ENCODE measurements around the gene CARM1. TPM values are rescaled to one million over a fixed set of nuclear protein-coding genes. Genes with fewer than 3 reads are reported as not detected.
"Not testable (repeated sequence)": the region's sequence is repeated elsewhere in the genome, so short reads cannot be mapped to it uniquely, and the experiment has no call there.

CARM1 gene
- total RNA-seq, 1 experiment from 2014 or later, result 24.2 TPM

DNA sequence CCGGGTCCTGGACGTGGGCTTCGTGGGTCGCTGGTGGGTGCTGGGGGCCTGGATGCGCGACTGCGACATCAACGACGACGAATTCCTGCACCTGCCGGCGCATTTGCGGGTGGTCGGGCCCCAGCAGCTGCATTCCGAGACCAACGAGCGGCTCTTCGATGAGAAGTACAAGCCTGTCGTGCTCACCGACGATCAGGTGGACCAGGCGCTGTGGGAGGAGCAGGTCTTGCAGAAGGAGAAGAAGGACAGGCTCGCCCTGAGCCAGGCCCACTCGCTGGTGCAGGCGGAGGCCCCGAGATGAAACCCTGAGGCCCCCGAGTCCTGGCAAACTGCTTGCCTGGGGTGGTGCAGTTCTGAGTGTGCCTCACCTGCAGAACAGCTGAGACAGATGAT, 58.0 kb downstream of the CARM1 start:
- H3K27me3 ChIP-seq (replicated peaks), result no peaks in the 10 kb centered on the region
- peak in 1 of 2 experiments; percentile 46 for DNase-seq (ENCODE audit: low read depth in 1 of 2, low spot score in 2 of 2)
- peak overlapping the region; percentile 85 for H3K4me3 ChIP-seq
- no peaks in the 10 kb centered on the region for H3K9me3 ChIP-seq (replicated peaks)
- H3K36me3 ChIP-seq, result peaks cover 60% of the 10 kb centered on the region
- H3K4me1 ChIP-seq (replicated peaks), result peaks cover 15% of the 10 kb centered on the region
- no peak overlapping the region; the same call in 1 of the 2 replicates for H3K27ac ChIP-seq

DNA sequence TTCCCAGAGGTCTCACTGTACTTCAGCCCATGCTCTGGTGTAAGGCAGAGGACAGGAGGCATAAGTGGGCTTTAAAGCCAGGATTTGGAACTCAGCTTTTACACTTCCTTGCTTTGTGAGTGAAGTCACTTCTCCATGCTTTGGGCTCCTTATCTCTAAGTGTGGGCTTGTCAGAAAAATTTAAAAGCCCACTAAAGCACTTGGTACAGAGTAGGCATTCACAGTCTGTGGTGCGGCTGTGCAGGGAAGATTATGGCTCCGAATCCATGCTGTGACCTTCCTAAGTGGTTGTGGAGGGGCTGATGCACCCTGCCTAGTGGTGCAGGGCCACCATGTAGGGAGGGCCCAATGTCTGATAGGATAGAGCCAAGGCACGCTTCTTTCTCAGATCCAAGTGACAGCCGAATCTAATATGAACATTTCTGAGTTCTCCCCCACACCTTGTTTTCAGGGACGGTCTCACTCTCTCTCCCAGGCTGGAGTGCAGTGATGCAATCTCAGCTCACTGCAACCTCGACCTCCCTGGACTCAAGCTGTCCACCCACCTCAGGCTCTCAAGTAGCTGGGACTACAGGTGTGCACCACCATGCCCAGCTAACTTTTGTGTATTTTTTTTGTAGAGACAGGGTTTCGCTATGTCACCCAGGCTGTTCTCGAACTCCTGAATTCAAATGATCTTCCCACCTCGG, 64.2 kb downstream of the CARM1 start:
- Histone ChIP-seq H3K9me3 (replicated peaks) (no peaks in the 10 kb centered on the region), H3K36me3 (peaks cover 26% of the 10 kb centered on the region), H3K27ac (no peak overlapping the region), H3K4me1 (replicated peaks) (peaks cover 7% of the 10 kb centered on the region), H3K4me3 (no peak overlapping the region), H3K27me3 (replicated peaks) (no peaks in the 10 kb centered on the region)
- DNase-seq (ENCODE audit: low read depth in 1 of 2, low spot score in 2 of 2), result no peak

DNA sequence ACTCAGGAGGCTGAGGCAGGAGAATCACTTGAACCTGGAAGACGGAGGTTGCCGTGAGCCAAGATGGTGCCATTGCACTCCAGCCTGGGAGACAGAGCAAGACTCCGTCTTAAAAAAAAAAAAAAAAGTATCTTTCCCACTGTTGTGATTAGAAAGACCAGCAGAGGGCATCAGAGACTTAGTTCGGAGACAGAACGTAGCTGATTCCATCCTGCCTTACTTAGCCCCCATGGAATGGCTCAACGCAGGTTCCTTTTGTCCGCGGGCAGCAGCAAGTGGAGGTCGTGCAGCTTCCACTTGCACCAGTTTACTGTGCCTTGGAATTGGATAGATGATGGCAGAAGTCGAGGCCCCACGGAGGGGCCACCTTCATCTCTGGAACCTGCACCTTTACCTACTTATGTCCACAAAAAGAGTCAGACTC, 65.3 kb downstream of the CARM1 start:
- Histone ChIP-seq H3K27ac (no peak overlapping the region), H3K4me1 (replicated peaks) (peaks cover 7% of the 10 kb centered on the region), H3K36me3 (peaks cover 19% of the 10 kb centered on the region), H3K4me3 (no peak overlapping the region), H3K9me3 (replicated peaks) (no peaks in the 10 kb centered on the region), H3K27me3 (replicated peaks) (no peaks in the 10 kb centered on the region)
- peak in 1 of 2 experiments; percentile 70 for DNase-seq (ENCODE audit: low read depth in 1 of 2, low spot score in 2 of 2)

DNA sequence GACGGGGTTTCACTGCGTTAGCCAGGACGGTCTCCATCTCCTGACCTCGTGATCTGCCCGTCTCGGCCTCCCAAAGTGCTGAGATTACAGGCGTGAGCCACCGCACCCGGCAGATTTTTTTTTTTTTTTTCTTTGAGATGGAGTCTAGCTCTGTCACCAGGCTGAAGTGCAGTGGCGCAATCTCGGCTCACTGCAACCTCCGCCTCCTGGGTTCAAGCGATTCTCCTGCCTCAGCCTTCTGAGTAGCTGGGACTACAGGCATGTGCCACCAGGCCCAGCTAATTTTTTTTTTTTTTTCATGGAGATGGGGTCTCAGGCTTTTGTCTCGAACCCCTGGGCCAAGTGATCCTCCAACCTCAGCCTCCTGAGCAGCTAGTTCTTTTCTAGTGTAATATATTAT, 70.3 kb downstream of the CARM1 start:
- not testable (repeated sequence) for H3K9me3 ChIP-seq (replicated peaks); H3K27me3 ChIP-seq (replicated peaks); DNase-seq (ENCODE audit: low read depth in 1 of 2, low spot score in 2 of 2); H3K36me3 ChIP-seq; H3K4me3 ChIP-seq; H3K4me1 ChIP-seq (replicated peaks); H3K27ac ChIP-seq

DNA sequence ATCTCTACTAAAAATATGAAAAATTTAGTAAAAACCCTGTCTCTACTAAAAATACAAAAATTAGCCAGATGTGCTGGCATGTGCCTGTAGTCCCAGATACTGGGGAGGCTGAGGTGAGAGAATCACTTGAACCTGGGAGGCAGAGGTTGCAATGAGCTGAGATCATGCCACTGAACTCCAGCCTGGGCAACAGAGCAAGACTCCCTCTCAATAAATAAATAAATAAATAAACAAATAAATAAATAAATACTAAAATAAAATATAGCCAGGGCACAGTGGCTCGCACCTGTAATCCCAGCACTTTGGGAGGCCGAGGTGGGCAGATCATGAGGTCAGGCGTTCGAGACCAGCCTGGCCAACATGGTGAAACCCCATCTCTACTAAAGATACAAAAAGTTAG, 72.1 kb downstream of the CARM1 start:
- H3K4me3 ChIP-seq; H3K9me3 ChIP-seq (replicated peaks); H3K36me3 ChIP-seq; DNase-seq (ENCODE audit: low read depth in 1 of 2, low spot score in 2 of 2); H3K27me3 ChIP-seq (replicated peaks); H3K27ac ChIP-seq: not testable (repeated sequence)
- H3K4me1 ChIP-seq (replicated peaks), result peaks cover 19% of the 10 kb centered on the region

DNA sequence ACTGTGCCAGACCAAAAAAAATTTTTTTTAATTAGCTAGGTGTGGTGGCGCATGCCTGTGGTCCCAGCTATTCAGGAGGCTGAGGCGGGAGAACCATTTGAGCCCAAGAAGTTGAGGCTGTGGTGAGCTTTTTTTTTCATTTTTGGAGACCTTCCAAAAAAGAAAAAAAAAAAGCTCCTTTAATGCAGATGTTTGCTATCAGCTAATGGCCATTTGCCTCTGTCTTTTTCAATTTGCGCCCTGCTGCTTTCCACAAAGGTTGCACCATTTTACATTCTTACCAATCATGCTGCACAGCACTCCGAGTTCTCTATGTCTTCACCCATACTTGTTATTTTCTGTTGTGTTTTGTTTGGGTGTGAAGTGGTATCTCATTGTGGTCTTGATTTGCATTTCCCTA, 73.9 kb downstream of the CARM1 start:
- no peaks in the 10 kb centered on the region for H3K27me3 ChIP-seq (replicated peaks)
- H3K4me1 ChIP-seq (replicated peaks), result peaks cover 12% of the 10 kb centered on the region
- no peak for DNase-seq (ENCODE audit: low read depth in 1 of 2, low spot score in 2 of 2)
- no peaks in the 10 kb centered on the region for H3K36me3 ChIP-seq
- H3K27ac ChIP-seq, result no peak overlapping the region
- no peaks in the 10 kb centered on the region for H3K9me3 ChIP-seq (replicated peaks)
- H3K4me3 ChIP-seq, result no peak overlapping the region

DNA sequence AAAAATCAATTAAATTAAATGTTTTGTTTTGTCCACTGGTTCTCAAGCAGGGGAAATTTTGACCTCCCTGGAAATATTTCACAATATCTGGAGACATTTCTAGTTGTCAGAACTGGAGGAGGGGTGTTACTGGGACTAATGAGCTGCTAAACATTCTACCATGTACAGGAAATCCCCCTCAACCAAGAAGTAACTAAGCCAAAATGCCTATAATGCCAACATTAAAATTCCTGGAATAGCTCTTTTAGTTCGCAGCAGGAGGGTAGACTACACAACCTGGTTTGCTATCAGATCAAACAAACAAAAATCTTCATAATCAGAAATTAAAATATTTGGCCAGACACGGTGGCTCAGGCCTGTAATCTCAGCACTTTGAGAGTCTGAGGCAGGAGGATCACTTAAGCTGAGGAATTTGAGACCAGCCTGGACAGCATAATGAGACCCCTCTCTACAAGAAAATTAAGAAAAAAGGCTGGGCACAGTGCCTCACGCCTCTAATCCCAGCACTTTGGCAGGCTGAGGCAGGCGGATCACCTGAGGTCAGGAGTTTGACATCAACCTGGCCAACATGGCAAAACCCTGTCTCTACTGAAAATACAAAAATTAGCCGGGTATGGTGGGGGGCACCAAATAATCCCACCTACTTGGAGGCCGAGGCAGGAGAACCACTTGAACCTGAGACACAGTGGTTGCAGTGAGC, 75.8 kb downstream of the CARM1 start:
- H3K9me3 ChIP-seq (replicated peaks), result no peaks in the 10 kb centered on the region
- peak overlapping the region; percentile 14; the same call in 1 of the 2 replicates for H3K27ac ChIP-seq
- H3K4me3 ChIP-seq, result no peak overlapping the region
- H3K4me1 ChIP-seq (replicated peaks), result peaks cover 12% of the 10 kb centered on the region
- no peaks in the 10 kb centered on the region for H3K27me3 ChIP-seq (replicated peaks)
- peak in 1 of 2 experiments; percentile 72 for DNase-seq (ENCODE audit: low read depth in 1 of 2, low spot score in 2 of 2)
- no peaks in the 10 kb centered on the region for H3K36me3 ChIP-seq

DNA sequence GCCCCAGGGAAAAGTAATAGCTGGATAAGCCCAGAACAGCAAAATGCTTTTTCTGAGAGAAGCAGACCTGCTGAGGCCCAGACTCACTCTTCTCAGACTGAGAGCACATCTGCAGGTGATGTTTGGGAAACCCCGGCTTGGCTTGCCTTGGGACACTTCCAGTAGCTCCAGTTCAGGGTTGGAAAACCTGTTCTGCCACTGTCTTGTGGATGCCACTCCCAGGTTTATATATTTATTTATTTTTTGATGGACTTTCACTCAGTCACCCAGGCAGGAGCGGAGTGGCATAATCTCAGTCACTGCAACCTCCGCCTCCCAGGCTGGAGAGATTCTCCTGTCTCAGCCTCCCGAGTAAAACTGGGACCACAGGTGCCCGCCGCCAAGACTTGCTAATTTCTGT, 81.5 kb downstream of the CARM1 start:
- H3K4me3 ChIP-seq, result no peak overlapping the region
- DNase-seq (ENCODE audit: low read depth in 1 of 2, low spot score in 2 of 2), result no peak
- no peak overlapping the region for H3K27ac ChIP-seq
- peaks cover 18% of the 10 kb centered on the region for H3K4me1 ChIP-seq (replicated peaks)
- H3K27me3 ChIP-seq (replicated peaks), result no peaks in the 10 kb centered on the region
- no peaks in the 10 kb centered on the region; the same call in 1 of the 2 replicates for H3K9me3 ChIP-seq (replicated peaks)
- no peaks in the 10 kb centered on the region for H3K36me3 ChIP-seq

DNA sequence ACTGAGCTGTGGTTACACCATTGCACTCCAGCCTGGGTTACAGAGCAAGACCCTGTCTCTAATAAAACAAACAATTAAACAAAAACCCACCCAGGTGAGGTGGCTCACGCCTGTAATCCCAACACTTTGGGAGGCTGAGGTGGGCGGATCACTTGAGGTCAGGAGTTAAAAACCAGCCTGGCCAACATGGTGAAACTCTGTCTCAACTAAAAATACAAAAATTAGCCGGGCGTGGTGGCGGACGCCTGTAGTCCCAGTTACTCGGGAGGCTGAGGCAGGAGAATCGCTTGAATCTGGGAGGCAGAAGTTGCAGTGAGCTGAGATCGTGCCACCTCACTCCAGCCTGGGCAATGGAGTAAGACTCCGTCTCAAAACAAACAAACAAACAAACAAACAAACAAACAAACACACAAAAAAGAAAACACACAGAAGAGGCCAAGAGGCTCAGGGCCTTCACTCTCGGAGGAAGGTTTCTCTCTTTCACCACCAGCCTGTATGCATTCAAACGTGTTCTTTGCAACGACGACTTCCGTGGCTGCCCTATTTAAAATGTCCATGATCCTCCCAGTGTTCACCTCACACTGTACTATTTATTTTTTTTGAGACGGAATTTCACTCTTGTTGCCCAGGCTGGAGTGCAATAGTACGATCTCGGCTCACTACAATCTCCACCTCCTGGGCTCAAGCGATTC, 88.1 kb downstream of the CARM1 start:
- H3K4me1 ChIP-seq (replicated peaks), result peaks cover 26% of the 10 kb centered on the region
- H3K9me3 ChIP-seq (replicated peaks); DNase-seq (ENCODE audit: low read depth in 1 of 2, low spot score in 2 of 2); H3K27ac ChIP-seq; H3K27me3 ChIP-seq (replicated peaks): not testable (repeated sequence)
- peak overlapping the region; percentile 95 for H3K4me3 ChIP-seq
- H3K36me3 ChIP-seq, result peaks cover 14% of the 10 kb centered on the region

DNA sequence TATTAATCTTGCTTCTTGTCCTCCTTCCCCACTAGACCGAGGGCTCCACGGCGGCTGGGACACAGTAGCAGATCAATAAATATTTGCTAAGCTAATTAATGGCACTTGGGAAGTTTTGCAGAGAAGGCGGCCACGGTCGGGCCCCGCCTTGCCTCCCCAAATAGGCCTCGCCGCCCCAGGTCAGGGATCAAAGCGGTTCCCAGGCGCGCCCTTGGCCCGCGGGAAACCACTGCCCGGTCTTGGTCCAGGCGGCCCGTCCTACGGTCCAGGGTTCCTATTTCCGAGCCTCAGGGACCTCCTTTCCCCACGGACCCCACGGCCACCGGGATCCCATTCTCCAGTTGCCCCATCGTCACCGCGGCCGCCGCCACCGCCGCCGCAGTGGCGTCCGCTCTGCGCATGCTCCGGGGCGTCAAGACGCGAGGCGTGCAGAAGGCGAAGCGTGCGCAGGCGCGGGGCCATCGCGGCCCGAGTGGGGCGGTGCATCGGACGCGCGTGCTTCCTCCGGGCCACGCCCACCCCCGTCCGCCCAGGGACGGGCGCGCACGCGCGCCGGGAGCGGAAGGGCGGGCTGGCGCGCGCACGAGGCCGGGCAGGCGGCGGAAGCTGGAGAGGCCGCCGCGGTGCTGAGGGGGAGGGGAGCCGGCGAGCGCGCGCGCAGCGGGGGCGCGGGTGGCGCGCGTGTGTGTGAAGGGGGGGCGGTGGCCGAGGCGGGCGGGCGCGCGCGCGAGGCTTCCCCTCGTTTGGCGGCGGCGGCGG, 89.1 kb downstream of the CARM1 start, which contains the start of gene SMARCA4:
Gene SMARCA4, plus strand, starts transcription at position 717 of the 759 bp plus-strand sequence. CDS start 23,122 bp downstream, outside the sequence.
- Histone ChIP-seq H3K9me3 (replicated peaks) (0 out of 2 replicates have a peak, but pooled peaks cover 4% of the 10 kb centered on the region), H3K27me3 (replicated peaks) (no peaks in the 10 kb centered on the region), H3K4me3 (peak within 1 kb of the TSS; percentile 95), H3K36me3 (peaks cover 25% of the 10 kb centered on the region), H3K27ac (peak within 1 kb of the TSS; percentile 88), H3K4me1 (replicated peaks) (peaks cover 19% of the 10 kb centered on the region)
- DNase-seq (ENCODE audit: low read depth in 1 of 2, low spot score in 2 of 2), result peak; percentile 95 to 97

DNA sequence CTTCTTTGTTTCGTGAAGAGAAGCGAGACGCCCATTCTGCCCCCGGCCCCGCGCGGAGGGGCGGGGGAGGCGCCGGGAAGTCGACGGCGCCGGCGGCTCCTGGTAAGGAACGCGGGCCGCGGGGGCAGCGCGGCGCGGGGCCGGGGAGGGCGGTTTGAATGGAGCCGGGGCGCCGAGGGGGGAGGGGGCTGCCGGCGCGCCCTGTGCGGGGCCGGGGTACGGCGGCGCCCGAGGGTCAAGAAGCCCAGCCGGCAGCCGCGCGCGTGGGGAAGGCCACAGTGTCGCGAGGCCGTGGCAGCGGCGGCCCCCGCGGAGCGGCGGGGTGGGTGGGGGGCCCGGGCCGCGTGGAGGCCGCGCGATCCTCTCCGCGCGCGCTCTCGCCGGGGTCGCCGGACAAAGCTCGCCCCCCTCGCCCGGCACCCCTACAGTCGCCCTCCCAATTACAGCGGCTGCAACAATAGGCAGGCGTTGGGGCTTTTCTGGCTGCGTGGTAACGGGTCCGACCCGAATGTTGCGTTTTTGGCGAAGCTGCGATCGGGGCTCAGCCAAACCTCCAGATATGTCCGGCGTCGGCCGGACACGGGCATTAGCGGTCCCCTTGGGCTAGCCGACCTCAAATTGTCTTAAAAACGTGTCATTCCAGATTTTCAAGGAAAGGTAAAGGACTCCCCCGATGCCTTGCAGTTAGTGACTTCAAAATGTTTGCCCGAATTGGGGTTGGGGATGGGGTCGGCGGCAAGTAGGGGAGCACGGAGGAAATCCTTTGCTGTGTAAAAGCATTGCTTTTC, 89.9 kb downstream of the CARM1 start:
- Histone ChIP-seq H3K27me3 (replicated peaks) (no peaks in the 10 kb centered on the region), H3K9me3 (replicated peaks) (0 out of 2 replicates have a peak, but pooled peaks cover 4% of the 10 kb centered on the region), H3K4me3 (peak overlapping the region; percentile 95), H3K27ac (peak overlapping the region; percentile 87), H3K36me3 (peaks cover 28% of the 10 kb centered on the region), H3K4me1 (replicated peaks) (peaks cover 19% of the 10 kb centered on the region)
- peak in 1 of 2 experiments; percentile 36 for DNase-seq (ENCODE audit: low read depth in 1 of 2, low spot score in 2 of 2)

DNA sequence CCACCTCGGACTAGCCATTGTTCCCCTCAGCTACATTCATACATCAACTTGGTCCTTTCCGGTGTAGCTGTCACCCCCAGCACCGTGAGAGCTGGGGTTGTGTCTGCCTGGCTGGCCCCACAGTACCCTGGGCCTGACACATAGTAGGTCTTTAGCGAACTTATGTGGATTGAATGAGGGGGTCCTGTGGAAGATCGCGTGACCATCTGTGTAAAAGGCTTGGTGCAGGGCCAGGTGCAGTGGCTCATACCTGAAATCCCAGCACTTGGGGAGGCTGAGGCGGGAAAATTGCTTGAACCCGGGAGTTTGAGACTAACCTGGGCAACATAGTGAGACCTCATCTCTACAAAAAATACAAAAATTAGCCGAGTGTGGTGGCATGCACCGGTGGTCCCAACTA, 91.5 kb downstream of the CARM1 start:
- H3K27ac ChIP-seq, result no peak overlapping the region
- H3K27me3 ChIP-seq (replicated peaks), result no peaks in the 10 kb centered on the region
- H3K4me1 ChIP-seq (replicated peaks), result peaks cover 19% of the 10 kb centered on the region
- no peak for DNase-seq (ENCODE audit: low read depth in 1 of 2, low spot score in 2 of 2)
- H3K9me3 ChIP-seq (replicated peaks), result 0 out of 2 replicates have a peak, but pooled peaks cover 4% of the 10 kb centered on the region
- no peak overlapping the region for H3K4me3 ChIP-seq
- H3K36me3 ChIP-seq, result peaks cover 30% of the 10 kb centered on the region

All from SJSA1 (cell line).